ENCODE measurements around the gene CYP46A1. TPM values are rescaled to one million over a fixed set of nuclear protein-coding genes. Genes with fewer than 3 reads are reported as not detected.

Gene CYP46A1
- total RNA-seq, 1 donor from 2014 or later: 2.9 TPM

GRCh38 chr14:99727096-99727870 lies 43.2 kb downstream of the CYP46A1 start:
- Mint-ChIP-seq H3K27me3 (peaks cover 4% of the 10 kb centered on the region), H3K9me3 (ENCODE audit: low read depth) (no peaks in the 10 kb centered on the region), H3K4me3 (ENCODE audit: low read depth) (no peak overlapping the region), H3K27ac (no peak overlapping the region), H3K4me1 (ENCODE audit: low read depth) (peaks cover 12% of the 10 kb centered on the region), H3K36me3 (ENCODE audit: insufficient read depth) (no peaks in the 10 kb centered on the region)
- DNase-seq (ENCODE audit: low spot score, unreplicated experiment): peak; percentile 7
- TF ChIP-seq CTCF (IDR thresholded peaks at IDR 0.05; ENCODE audit: unreplicated experiment): no peak

GRCh38 chr14:99728231-99728920 lies 44.3 kb downstream of the CYP46A1 start:
- Mint-ChIP-seq H3K36me3 (ENCODE audit: insufficient read depth) (no peaks in the 10 kb centered on the region), H3K4me1 (ENCODE audit: low read depth) (peaks cover 14% of the 10 kb centered on the region), H3K4me3 (ENCODE audit: low read depth) (no peak overlapping the region), H3K9me3 (ENCODE audit: low read depth) (no peaks in the 10 kb centered on the region), H3K27me3 (peaks cover 5% of the 10 kb centered on the region), H3K27ac (no peak overlapping the region)
- TF ChIP-seq CTCF (IDR thresholded peaks at IDR 0.05; ENCODE audit: unreplicated experiment): no peak
- no peak for DNase-seq (ENCODE audit: low spot score, unreplicated experiment)

- no peak for TF ChIP-seq CTCF (IDR thresholded peaks at IDR 0.05; ENCODE audit: unreplicated experiment)
- no peak overlapping the region for H3K4me3 Mint-ChIP-seq (ENCODE audit: low read depth)
- no peak for DNase-seq (ENCODE audit: low spot score, unreplicated experiment)
- H3K27ac Mint-ChIP-seq: no peak overlapping the region
- H3K36me3 Mint-ChIP-seq (ENCODE audit: insufficient read depth): no peaks in the 10 kb centered on the region
- peaks cover 12% of the 10 kb centered on the region for H3K4me1 Mint-ChIP-seq (ENCODE audit: low read depth)
- H3K9me3 Mint-ChIP-seq (ENCODE audit: low read depth): no peaks in the 10 kb centered on the region
- peaks cover 10% of the 10 kb centered on the region for H3K27me3 Mint-ChIP-seq
Measured at GRCh38 chr14:99728981-99729451, 44.9 kb downstream of the CYP46A1 start.

GRCh38 chr14:99729991-99730875 lies 46.1 kb downstream of the CYP46A1 start:
- peaks cover 10% of the 10 kb centered on the region for H3K4me1 Mint-ChIP-seq (ENCODE audit: low read depth)
- peak overlapping the region; percentile 77 for H3K4me3 Mint-ChIP-seq (ENCODE audit: low read depth)

More at GRCh38 chr14:99729991-99730875, 46.1 kb downstream of the CYP46A1 start:
- Mint-ChIP-seq H3K27ac (peak overlapping the region; percentile 94), H3K36me3 (ENCODE audit: insufficient read depth) (no peaks in the 10 kb centered on the region), H3K9me3 (ENCODE audit: low read depth) (no peaks in the 10 kb centered on the region), H3K27me3 (peaks cover 10% of the 10 kb centered on the region)
- TF ChIP-seq CTCF (IDR thresholded peaks at IDR 0.05; ENCODE audit: unreplicated experiment): peak; percentile 91
- peak; percentile 93 for DNase-seq (ENCODE audit: low spot score, unreplicated experiment)
